H4 (cell line): ENCODE results near the gene TMX4. TPM values are rescaled to one million over a fixed set of nuclear protein-coding genes. Genes with fewer than 3 reads are reported as not detected.

Experiments used
- DNase-seq: peaks from one replicate; pipeline ENCODE4 v3.0.0-alpha.2; 2015; ENCODE audit warnings: low spot score
- total RNA-seq: library from RNA; depleted of rRNA; stranded (reverse); fragments of >200 nt; shearing (Covaris generic); gene quantifications from 2 replicates; pipeline ENCODE4 v1.2.3, GENCODE V29; 2014

Gene TMX4
- total RNA-seq, 1 experiment from 2014 or later, result 27.4 TPM

DNA sequence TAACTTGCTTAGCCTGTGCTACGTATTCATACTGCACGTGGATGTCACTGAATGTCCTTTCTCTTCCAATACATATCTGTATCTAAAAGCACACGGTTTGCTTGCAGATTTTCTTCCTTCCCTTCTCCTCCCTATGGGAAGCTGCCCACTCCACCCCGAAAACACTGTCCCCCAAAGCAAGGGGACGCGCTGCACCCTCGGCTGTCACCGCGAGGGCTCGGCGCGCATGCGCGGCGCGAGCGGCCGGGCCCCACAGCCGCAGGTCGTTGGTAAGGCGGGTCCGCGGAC, 659 bp downstream of the TMX4 start:
- DNase-seq, result peak; percentile 37

DNA sequence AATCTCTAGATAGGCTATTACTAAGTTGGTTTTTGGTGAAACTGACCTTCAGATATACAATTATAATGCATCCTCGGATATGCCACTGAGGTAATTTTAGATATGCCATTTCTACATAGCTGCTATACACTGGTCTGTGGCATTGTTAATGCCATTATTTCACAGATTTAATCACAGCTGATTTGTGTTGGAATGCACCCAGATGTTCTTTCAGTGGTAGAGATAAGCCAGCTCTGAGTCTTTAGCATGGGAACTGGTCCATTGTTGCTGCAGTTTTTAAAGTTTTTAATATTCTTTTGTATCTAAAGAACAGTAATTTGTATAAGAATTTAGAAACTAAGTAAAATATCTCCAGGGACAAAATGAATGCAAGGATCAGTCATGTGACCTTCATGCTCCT, 6.8 kb downstream of the TMX4 start:
- DNase-seq, result no peak

DNA sequence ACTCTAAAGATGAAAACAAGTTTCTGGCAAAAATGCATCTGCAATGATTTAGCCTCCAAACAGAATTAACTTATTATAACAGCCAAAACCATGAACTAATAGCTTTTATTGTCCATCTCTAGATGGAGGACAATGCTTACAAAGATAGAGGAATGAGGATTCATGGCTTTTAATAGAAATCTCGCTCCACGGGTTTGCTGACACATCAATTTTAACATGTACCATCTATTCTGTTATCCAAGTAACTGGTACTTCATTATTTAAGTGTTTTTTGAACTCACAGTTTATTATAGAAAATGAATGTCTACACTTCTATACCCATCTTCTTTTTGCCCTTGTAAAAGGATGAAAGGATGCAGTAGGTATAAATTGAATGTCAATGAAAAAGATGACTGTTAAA, 10.8 kb downstream of the TMX4 start:
- no peak for DNase-seq

DNA sequence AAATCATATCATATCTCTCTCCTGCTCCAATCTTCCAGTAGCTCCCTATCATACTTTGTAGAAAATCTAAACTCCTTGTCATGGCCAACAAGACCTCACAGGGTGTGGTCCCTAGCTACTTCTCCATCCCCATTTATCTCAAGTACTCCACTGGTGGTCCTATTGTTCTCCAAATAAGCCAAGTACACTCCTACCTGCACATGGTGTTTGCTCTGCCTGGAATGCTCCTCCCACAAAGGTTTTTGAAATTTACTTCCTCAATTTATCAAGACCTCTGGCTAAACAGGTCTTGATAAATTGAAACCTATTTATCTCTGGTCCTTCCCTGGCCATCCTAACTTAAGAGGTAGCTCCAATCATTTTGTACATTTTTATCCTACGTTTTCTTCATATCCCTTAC, 12.1 kb downstream of the TMX4 start:
- DNase-seq, result no peak

DNA sequence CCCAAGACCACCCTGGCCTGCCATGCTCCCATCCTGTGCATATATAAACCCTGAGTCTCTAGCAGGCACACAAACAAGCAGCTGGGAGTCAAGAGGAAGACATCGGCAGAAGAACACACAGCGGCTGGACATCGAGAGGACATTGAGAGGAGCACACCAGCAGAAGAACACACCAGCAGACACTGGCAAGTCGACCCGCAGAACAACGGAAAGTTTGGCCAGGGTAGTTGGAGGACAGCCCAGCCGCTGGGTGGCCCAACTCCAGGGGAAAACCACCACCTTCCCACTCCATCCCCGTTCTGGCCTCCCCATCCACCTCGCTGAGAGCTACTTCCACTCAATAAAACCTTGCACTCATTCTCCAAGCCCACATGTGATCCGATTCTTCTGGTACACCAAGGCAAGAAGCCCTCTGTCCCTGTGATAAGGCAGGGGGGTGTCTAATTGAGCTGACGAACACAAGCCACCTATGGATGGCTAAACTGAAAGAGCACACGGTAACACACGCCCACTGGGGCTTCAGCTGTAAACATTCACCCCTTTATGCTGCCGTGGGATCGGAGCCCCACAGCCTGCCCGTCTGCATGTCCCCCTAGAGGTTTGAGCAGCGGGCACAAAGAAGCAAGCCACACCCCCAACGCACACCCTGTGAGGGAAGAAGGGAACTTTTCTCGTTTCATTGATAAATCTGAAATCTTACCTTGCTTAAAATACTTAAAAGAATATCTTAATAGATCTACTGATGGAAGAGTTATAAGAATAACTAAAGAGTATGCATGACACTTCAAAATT, 13.8 kb downstream of the TMX4 start:
- no peak for DNase-seq

DNA sequence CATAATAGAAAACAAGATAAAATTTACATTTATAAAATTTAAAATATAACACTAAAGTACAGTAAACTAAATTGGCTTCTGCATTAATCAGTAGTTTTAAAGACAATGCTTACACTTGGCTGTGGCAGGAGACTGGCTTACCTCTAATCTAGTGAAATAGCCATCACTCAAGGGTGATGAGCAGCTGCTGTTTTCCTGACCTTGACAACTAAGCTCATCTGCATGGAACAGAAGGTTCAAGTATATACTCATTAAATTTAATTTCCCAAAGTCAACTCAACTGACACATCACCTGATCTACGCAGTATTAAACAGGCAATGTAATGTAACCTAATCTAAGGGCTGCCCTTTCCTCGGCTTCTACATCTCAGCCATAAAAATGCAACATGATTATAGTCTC, 14.5 kb downstream of the TMX4 start:
- no peak for DNase-seq

DNA sequence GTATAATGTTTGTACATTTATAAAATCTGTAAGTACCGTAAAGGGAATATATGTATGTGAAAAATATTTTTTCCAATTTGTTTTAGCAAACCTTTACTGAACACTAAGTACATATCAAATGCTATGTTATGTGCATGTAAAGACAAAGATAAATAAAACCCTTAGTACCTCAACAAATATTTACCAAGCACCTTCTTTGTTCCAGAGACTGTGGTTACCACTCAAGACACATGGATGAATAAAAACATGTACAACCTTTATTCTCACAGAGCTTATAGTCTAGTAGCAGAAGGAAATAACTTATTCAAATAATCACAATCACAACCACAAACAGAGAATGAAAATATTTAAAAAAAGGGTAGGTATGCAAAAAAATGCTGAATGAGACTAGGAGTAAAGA, 17.5 kb downstream of the TMX4 start:
- no peak for DNase-seq

DNA sequence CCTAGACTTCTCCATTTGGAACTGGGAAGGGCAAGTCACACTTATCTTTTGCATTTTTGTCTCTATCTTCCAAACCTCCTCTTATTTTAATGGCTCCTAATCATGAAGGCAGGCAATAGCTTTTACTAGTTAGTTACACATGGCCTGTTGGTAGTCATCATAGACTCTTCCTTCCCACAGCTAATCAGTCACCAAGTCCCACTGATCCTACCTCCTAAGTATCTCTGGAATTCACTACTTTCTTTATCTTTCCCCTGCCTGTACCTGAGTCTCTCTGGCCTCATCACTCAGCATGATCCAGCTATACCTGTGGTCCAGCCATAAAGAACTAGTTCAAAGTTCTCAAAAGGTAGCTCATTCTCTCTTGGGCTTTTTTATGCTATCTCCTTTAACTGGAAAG, 18.8 kb downstream of the TMX4 start:
- DNase-seq, result no peak

DNA sequence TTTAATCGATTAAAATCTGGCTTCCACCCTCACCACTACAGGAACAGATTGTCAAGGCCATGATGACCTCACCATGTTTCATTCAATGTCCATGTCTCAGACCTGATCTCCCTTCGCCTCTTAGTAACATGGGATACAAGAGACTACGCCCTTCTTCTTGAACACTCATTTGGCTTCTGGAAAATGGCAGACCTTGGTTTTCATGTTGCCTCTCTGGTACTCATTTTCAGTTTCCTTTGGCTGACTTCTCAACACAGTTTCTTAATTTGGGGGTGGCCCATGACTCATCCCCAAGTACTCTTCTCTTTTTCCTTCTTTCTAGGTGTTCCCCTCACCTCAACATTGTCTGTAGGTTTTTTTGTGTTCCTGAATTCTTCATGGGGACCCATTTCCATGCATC, 22.7 kb downstream of the TMX4 start:
- DNase-seq, result no peak

DNA sequence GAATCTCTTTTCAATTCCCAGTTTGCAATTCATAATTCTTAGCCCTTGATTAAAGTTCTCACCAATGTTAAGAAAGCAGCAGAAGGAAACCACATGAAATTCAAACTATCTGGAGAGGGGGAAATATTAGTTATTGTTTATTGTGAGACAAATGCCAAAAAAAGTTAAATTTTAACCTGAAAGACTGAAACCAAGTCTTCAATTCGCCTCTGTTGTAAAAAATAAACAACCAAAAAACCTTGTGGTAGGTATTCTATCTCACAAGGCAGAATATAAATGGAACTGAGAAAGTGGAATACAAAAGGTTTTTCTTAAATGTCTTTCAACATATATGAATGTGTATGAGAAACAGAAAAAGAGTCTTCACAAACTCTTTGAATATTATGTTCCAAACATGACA, 24.8 kb downstream of the TMX4 start:
- DNase-seq, result no peak

DNA sequence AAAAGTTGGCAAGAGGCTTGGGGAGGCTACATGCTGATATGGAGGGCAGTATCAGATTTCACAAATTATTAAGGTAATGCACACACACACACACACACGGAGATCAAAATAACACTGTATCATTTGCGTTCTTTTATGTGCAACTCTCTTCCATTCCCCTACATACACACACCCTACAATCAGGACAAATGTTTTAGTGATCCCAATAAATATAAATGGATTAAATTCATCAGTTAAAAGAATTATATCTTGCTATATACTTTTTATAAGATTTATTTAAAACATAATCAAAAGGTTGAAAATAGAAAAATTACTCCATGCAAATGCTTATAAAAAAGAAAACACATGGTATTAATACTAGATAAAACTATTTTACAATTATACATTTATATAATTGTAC, 25.9 kb downstream of the TMX4 start:
- DNase-seq, result no peak

DNA sequence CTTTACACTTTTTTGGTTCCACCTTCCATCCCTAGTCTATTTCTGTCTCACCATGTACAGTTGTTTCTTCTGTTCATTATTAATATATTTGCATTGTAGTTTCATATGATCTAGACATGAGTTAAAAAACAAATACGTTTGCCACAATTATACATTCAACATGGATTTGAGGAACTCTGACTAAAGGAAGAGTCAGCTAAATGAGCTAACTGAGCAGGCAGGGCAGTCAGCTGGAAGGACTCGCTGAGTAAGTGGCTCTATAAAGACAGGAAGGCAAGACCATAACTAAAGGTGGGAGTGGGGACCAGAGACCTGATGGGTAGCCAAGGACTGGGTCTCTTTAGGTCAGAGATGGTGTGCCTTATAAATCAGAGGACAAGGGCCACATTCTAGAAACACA, 26.3 kb downstream of the TMX4 start:
- DNase-seq, result no peak

DNA sequence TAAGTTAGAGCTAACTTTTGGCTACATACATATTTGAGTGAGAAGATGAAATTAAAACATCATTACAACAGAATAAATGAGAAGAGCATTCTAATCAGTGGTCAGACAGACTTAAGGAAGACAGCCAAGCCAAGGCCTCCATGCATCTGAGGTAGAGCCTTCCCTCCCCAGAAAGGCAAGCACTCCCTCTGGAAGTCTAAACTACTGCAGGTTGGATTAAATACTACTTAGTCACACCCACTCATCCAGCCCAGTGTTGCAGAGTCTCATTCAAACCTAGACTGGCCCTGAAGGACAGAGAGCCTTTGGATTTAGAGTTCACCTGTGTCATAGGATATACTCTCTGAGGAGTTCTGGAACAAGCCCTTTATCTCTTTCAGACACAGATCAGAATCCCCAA, 29.2 kb downstream of the TMX4 start:
- DNase-seq, result no peak

DNA sequence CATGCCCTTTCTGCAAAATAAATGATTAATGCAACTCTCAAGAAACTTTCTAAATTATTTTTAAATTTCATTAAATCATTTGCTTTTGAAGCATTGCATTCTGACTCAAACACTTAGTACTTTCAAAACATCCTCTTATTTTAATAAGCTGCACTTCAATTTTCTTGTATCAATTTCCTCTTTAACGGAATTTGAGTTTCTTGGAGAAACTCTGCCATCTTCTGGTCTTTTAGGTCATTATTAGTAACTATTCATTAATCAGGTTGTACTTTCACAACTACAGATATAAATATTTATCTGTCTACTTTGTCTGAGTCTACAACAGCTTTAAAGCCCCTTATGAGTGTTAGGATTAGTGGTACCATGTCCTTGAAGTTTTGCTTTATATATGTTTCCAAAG, 30.2 kb downstream of the TMX4 start:
- no peak for DNase-seq

DNA sequence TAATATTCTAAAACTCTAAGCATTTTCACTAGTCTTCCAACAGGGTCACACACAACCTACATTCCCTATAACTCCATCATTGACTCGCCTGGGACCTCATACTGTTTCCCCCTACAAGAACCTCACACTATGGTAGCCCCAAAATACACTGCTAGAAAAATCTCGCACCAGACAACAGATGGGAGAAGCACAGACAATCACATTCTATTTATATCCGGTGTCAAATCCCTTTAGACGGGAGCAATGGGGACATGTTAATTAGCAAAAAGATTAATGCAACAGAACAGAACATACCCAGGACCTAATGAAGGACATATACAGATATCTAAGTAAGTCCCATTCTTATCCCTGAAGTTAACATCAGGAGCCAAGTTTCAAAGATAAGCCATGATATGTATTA, 33.6 kb downstream of the TMX4 start:
- no peak for DNase-seq

DNA sequence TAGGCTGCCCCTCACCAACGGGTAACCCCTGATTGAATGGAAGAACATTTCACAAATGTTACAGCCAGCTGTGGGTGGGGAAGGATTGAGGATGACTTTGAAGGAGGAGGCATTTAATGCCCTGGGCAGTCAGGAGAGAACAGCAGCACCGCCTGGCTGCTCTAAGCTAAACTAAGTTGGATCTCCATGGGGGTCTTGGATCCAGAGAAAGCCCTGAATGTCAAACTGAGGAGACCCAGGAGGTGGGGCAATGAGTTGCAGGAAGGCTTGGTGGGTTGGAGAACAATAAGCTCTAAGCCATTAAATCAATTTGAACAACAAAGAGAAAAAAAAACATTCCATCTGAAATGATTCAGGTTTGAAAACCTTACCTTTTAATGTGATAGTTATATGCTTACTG, 35.4 kb downstream of the TMX4 start:
- no peak for DNase-seq

DNA sequence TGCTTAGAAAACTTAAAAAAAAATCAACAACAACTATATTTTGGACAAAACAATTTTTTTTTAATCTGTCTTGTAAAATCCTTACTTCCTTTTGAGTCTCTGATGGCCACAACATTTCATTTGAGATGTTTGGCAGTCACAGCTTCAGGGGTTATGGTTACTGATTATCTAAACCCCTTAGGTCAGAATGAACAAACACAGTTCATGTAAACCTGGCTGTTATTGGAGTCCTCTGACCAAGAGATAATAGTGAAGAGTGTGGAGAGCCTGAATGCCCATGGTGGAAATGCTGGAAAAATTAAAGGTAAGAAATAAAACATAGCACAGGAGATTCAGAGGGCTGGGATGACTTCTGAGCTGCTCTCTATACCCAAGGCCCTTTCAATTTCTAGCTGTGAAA, 38.2 kb downstream of the TMX4 start:
- no peak for DNase-seq

DNA sequence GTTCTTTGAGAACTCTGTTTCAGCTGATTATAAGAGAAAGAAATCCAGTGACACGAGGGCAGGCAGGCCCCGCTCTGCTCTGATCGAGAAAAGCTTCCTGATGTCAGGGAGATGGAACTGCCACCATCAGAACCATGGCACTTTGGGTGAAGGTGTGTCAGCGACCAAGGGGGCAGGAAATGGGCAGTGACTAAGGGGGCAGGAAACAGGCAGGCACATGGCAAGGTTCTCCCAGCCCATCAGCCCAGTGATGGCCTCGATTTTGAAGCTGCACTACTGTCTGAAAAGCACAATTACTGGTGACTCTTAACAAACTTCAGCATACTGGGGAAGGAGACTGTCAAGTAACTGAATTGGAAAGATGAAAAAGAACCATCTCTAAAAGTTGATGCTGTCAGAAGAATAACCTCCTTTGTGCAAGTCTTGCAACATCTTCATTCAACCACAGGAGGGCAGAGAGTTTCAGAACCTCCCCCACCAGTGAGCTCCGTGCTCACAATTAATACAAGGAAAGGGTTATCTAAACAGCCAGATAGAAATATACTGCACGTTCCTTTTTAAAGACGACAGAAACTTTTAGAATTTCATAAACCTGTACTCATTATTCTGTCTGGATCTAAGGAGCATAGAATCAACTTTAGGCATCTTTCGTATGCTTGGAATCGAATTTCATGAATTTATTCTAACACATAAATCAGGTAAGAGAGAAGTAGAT, 39.1 kb downstream of the TMX4 start:
- peak; percentile 46 for DNase-seq

DNA sequence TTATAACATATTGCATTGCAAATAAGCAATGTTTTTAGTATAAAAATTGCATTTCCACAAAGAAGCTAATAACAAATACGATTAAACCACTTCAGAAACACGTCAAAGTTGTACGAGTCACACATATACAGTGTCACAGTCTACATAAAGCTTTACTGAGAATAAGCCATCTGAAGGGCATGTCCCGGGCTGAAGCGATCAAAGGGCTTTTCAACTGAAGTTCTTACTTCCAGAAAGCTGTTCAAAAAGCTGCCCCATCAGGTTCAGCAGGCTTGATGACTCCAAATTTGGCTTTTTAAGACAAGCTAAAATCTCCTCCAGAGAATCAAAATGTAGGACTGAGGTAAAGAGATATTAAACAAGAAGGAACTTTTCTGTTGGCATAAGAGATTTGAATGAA, 41.9 kb downstream of the TMX4 start:
- DNase-seq, result no peak

DNA sequence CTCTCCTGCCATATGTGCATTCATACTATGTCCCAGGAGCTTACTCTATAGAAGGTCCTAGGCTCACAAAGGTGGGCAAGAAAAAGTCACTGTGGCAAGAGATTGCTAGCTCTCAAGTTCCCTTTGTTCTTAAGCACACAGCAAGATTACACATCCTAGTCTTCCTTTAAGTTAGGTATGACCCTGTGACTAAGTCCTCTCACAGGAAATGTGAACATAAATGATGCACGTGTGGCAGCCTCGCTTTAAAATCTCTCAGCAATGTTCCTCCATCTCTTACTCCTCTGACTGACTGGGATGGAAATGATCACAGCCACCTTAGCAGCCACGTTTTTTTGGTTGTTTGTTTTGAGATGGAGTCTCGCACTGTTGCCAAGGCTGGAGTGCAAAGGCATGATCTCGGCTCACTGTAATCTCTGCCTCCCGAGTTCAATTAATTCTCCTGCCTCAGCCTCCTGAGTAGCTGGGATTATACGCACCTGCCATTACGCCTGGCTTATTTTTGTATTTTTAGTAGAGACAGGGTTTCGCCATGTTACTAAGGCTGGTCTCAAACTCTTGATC, 43.6 kb downstream of the TMX4 start:
- no peak for DNase-seq

DNA sequence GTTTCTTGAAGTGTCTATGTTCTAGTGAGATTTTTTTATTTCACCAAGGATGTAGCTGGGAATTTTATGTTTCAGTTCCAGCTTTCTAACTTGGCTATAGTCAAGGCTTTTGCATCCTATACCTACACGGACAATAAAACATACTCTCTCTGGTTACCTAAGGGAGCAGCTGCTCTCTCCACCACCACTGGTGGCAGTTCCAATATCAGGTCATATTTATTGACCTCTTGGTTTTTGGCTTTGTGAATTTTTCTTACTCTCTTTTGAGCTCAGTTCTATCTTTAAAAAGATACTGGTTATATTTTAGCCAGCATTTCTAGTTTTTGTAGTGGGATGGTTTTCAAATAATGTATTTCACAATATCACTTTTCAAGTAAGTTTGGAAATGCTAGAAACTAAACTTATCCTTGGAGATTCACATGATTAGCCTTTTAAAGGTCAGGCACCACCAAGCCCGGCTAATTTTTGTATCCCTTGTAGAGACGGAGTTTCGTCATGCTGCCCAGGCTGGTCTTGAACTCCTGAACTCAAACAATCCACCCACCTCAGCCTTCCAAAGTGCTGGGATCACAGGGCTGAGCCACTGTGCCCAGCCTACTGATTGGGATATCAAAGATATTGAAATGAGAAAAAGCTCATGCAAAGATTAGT, 44.7 kb downstream of the TMX4 start:
- DNase-seq, result no peak

DNA sequence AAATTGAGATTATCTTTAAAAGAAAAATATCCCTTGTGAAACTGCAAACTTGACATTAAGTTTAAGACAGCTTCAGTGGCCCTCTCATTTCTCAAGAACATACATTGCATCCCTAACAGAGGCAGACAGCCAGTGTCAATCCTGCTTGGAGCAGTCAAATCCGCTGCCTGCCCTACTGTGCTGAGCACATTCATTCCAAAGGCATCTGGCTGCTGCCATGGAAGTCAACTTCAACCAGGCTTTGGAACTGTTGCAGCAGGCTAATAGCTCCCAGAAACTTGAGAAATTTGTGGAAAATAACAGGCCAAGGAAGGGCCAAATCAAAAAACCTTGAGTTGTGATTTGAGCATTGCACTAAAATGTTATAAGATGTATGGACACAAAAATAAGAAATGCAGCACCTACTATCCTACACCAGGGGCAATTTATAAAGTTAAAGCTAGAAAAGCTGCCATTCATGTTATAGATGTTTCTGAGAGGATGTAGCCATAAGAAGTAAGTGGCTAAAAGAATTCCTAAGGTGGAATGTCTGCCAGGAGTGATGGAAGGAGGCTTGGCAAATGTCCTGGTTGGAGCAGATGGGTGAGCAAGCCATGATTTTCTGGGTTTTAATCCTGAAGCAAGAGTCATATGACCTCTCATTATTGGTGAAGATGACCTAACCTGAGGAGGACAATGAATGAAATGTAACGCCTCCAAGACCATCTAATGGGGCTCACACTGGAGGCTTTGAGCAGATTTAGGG, 47.9 kb downstream of the TMX4 start:
- no peak for DNase-seq
